GM19395 (cell line): ENCODE results near the gene TTC32.
"Not testable (repeated sequence)": the region's sequence is repeated elsewhere in the genome, so short reads cannot be mapped to it uniquely, and the experiment has no call there.

ENCODE experiments used
- ATAC-seq: cut with Tn5 transposase; IDR thresholded peaks from one replicate; pipeline ENCODE4 v1.9.1; 2021; ENCODE audit warnings: mild to moderate bottlenecking, moderate library complexity; ENCODE audit not compliant: unreplicated experiment

Gene TTC32

DNA sequence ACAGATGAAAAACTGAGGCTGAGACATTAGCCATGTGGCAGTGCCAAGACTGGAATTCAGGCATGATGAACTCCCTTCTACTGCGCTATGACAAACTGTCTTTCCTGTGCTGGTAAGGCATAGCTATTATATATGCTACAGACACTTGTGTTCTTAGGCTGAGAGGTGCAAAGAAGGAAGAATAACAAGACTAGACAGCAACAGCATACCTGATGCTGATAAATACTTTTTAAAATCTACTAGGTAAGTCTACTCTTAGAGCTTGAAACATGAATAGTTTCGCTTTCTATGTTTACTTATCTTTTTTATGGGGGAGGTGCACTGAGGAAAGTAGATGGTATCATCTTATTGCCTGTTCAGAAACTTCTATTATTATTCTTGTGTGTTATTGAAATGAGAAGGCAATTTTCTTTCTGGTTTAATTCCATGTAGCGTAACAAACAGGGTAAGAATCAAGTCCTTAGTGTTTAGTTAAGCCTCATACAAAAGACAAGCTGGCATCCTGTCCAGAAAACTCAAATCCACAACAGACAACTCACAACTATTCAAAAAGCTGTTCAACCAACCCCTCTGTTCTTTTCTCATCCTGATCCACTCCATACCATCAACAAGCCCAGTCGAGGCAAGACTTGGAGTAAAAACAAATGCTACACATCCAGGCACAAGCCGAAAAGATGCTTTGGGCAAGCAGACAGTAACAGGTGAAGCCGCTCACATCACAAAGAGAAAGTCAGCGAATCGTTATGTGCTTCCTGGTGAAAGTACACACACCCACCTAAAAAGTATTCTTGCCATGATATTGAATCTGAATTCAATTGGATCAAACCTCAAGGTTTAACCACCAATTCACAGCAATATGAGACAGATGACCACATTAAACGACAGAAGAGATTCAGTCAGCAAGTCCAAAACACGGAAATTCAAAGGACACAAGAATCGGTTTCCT is 1.5 kb downstream of the TTC32 start:
- peak; percentile 37 for ATAC-seq

DNA sequence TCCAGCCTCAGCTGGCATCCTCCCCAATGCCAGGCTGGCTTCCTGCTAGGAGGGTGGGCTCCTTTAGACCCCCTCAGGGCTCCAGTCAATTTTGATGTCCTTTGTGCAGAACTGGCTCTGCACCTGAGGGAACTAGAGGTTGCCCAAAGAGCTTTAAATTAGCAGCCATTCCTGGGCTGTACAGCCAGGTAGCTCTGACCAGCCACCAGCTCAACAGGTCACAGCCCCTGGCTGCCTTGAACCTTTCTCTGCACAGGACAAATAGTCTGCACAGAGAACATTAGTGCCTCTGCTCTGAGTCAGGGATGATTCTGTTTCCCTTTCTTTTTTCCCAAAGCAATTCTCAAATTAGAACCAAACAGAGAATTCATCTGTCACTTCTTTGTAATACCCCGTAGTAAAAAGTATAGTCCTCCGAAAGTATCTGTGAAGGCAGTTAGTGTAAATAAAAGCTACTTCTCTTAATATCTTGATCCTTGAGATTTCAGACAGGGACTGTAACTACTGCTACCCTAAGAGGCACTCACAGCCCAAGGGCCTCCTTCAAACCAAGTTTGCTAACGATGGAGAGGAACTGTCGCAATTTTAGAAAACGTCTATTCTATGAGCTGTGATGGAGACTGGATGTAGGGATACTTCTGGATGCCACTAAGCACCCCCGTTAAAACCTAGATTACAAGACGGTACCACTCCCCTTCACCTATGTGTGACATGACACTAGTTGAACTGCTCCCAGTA is 3.0 kb downstream of the TTC32 start:
- ATAC-seq, result no peak

GRCh38 chr2:19897623-19898245 is 4.0 kb downstream of the TTC32 start:
- no peak for ATAC-seq

- ATAC-seq, result no peak
These were observed 6.2 kb downstream of the TTC32 start for GRCh38 chr2:19895535-19895934.

- peak; percentile 40 for ATAC-seq
These were observed 7.5 kb downstream of the TTC32 start for GRCh38 chr2:19894134-19894792.

DNA sequence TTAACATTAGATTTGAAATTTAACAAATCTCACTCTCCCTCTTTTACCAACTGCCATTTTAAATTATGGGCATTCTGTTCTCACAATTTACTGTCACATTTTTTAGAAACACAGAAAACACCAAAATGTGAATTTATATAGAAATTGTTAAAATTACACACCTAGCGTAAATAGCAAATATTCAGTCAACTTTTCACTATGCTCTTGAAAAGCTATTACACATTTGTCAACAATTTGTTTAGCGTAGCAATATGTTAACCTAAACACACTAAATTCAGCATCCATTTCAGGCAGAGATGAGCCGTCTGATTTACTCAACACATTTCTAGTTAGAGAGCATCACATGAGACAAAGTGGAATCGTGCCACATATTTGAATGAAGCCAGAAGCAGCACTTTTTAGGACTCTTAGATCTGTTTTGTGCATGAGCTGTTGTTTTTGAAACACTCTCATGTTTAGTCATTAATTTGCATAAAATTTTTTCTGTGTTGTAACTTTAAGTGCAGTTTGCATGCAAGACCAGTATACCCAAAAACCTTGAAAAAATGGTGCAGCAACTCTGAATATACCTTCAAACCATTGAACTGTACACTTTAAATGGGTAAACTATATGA is 8.2 kb downstream of the TTC32 start:
- ATAC-seq, result peak; percentile 85

DNA sequence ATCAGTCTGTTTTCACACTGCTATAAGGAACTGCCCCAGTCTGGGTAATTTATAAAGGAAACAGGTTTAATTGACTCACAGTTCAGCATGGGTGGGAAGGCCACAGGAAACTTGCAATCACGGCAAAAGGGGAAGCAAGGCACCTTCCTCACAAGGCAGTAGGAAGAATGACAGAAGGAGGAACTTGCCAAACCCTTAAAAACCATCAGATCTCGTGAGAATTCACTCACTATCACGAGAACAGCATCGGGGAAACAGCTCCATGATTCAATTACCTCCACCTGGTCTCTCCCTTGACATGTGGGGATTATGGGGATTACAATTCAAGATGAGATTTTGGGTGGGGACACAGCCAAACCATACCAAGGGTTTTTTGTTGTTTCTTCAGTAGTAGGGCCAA is 9.8 kb downstream of the TTC32 start:
- not testable (repeated sequence) for ATAC-seq

- no peak for ATAC-seq
These were observed 11.7 kb downstream of the TTC32 start for GRCh38 chr2:19890104-19890503.

- ATAC-seq, result no peak
These were observed 13.0 kb downstream of the TTC32 start for GRCh38 chr2:19888831-19889230.

- ATAC-seq, result no peak
These were observed 14.3 kb downstream of the TTC32 start for GRCh38 chr2:19887510-19887909.

- no peak for ATAC-seq
These were observed 15.5 kb downstream of the TTC32 start for GRCh38 chr2:19886261-19886660.

GRCh38 chr2:19885791-19886190 is 16.0 kb downstream of the TTC32 start:
- ATAC-seq, result no peak

DNA sequence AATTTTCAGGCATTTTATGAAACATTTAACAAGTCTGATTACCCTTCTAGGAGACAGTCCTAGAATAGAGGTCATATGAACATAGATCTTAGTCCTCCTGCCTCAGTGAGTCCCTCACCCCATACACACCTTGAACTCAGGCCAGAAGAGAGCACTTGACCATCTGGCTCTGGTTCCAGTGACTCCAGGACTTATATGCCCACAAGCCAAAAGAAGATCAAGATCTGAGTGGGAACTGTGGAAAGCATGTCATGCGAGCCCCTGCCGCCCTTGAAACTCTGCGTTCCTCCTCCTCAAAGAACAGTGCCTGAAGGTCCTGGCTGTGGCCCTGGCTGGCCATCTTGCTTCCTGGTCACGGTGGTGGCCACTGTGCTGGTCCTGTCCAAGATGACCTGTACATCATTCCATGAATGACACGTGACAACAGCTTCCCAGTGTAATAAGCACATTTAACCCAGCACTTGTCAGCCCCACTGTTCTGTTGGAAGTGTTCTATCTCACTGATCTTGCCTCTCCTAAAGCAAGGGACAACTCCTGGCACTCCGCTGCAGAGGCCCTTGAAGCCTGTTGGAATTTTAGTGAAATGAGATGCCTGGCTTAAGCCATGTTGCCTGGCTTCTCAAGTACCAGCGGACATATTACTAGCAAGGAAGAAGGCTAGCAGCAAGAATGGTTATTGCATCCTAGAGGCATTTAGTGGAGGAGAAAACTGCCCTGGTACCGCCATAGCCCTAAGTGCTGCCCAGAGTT is 17.6 kb downstream of the TTC32 start:
- no peak for ATAC-seq

DNA sequence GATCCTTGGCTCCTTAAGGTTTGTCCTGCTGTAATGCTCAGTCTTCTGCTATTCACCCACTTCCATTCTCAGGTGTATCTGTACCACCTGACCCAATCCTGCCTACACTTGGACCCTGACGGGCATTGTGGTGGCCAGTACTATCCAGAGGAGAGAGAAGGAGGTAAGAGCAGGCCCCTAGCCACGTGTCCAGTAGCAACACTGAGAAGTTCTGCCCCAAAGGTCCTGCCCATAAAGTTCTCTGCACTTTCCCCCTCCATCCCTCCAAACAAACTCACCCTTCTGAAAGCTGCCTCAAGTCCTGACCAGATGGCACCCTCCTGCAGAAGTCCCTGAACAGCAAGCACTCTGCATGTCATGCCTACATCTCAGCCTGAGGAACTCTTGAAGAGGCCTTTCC is 18.3 kb downstream of the TTC32 start:
- no peak for ATAC-seq

- ATAC-seq, result no peak
These were observed 19.5 kb downstream of the TTC32 start for GRCh38 chr2:19882286-19882685.

DNA sequence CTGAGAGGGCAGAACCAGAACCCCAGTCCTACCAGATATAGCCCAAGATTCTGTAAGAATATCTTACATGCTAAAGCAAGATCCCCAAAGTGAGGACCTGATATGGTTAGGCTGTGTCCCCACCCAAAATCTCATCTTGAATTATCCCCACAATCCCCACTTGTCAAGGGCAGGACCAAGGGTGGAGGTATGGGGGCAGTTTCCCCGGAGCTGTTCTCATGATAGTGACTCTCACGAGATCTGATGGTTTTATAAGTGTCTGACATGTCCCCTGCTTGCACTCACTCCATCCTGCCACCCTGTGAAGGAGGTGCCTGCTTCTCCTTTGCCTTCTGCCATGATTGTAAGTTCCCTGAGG is 19.9 kb downstream of the TTC32 start:
- ATAC-seq, result no peak

DNA sequence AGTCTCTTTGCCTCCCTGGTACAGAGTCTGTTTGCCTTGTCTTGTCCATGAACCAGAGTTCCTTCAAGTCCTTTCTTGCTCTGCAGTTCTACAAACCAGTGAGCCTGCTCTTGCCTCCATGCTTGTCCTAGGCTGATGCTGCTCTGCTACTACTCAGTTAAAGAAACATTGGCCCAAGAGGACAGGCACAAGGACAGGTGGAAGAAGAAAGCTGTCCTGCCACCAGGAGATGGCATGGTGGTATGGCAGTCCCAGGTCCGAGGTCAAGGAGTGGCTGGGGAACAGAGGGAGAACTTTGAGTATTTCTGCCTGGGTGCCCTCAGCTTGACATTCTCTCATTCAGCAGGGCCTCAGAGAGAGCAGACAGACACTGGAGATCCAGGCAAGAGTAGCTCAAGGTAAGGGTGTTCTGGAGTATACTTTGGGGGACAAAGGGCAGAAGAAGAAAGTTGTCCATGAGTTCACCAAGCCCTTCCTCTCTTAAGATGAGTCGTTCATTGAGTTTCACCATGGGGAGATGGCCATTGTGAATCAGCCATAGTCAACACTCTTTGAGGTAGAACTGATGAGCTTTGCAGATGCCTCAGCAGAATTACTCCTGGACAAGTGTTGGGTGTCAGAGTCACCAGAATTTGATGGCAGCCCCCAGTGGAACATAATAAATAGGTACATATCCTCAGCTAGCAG is 20.4 kb downstream of the TTC32 start:
- no peak for ATAC-seq

DNA sequence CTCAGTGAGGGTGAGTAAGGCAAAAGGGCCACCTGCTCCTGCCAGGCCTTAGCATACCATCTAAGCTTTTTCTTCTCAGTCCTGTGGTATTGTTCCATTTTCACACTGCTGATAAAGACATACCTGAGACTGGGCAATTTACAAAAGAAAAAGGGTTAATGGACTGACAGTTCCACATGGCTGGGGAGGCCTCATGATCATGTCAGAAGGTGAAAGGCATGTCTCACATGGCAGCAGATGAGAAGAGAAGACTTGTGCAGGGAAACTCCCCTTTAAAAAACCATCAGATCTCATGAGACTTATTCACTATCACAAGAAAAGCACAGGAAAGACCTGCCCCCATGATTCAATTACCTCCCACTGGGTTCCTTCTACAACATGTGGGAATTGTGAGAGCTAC is 21.6 kb downstream of the TTC32 start:
- not testable (repeated sequence) for ATAC-seq

DNA sequence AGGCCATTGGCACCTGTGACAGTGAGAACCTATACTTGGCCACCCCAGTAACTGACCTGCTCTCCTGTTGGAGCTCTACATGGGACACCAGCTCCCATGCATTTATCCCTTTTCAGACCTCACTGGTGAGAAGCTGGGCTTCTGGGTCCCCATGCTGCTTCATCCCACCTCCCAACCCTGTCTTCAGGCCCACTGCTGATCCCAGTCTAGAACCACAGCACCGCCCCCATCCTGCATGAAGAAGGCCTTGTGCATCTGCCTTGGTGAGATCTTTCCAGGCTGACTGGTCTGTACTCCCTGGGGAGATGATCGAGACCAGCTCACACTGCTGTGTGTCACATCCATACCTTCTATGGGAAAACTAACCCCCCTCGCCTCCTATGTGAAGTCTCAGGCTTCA is 22.7 kb downstream of the TTC32 start:
- ATAC-seq, result no peak
